Measurements from ENCODE around the gene GNL1. TPM values are rescaled to one million over a fixed set of nuclear protein-coding genes. Genes with fewer than 3 reads are reported as not detected.

Gene GNL1
- total and polyA plus RNA-seq, 10 of the 15 experiments (the other 5 are each of a cell fraction or from before 2014, with no cell fraction given), result 0.18 to 64.5 (median 45.5) TPM

GRCh38 chr6:30541515-30542403 is 14.5 kb downstream of the GNL1 start (continued):
- TF ChIP-seq NR2F1 (conservative IDR thresholded peaks at IDR 0.05), result no peak
- no peak for TF ChIP-seq SPI1 (IDR thresholded peaks at IDR 0.05; ENCODE audit: borderline replicate concordance, insufficient read depth, low read depth, low read length)
- no peak for TF ChIP-seq ZBED1 (IDR thresholded peaks at IDR 0.05; ENCODE audit: borderline replicate concordance)

GRCh38 chr6:30537931-30538330 is 18.4 kb downstream of the GNL1 start:
- in situ Hi-C loops (cut with MboI), result no loop called here
- Histone ChIP-seq H3K4me1 (ENCODE audit: control insufficient read depth, insufficient read depth, low read length) (peaks cover 7% of the 10 kb centered on the region; the same call in 1 of the 2 replicates), H3K9ac (ENCODE audit: control insufficient read depth, insufficient read depth, low read length) (no peak overlapping the region), H3K27me3 (replicated peaks in 1 of 2; ENCODE audit: control insufficient read depth in 2 of 2, insufficient read depth in 2 of 2, low read length in 1 of 2) (no peaks in the 10 kb centered on the region), H3K4me3 (no peak overlapping the region), H3K4me2 (ENCODE audit: control insufficient read depth, insufficient read depth) (no peak overlapping the region), H3K27ac (ENCODE audit: control insufficient read depth, insufficient read depth) (no peak overlapping the region), H3K9me3 (replicated peaks; ENCODE audit: control insufficient read depth, insufficient read depth, low read length) (no peaks in the 10 kb centered on the region), H4K20me1 (ENCODE audit: control insufficient read depth, insufficient read depth) (no peaks in the 10 kb centered on the region), H2AFZ (ENCODE audit: control insufficient read depth, low read depth, low read length) (no peak overlapping the region), H3K36me3 (ENCODE audit: control insufficient read depth in 2 of 2, insufficient read depth in 2 of 2, low read length in 1 of 2) (no peaks in the 10 kb centered on the region), H3K79me2 (ENCODE audit: control insufficient read depth, insufficient read depth, low read length) (no peaks in the 10 kb centered on the region)
- ATAC-seq (no peak), FAIRE-seq (no peak), DNase-seq (ENCODE audit: low read depth, low spot score) (no peak)
- RAD21 ChIA-PET (ENCODE audit: unreplicated experiment), result no interaction called here
- 68% methylated on average over 3 of the region's 3 CpGs for WGBS (ENCODE audit: insufficient coverage, insufficient replicate concordance, low lambda C conversion rate, missing lambda C conversion rate)
- SMC1A ChIA-PET (ENCODE audit: uncharacterized antibody, unreplicated experiment), result interaction anchor here (12.5 kb wide), 1 partner anchor 53 kb away, joined by 221 read pairs; no protein-coding TSS in a partner anchor
- TF ChIP-seq SUZ12 (IDR thresholded peaks at IDR 0.05; ENCODE audit: unreplicated experiment) (no peak), RELA (IDR thresholded peaks at IDR 0.05; ENCODE audit: borderline replicate concordance, partially characterized antibody) (no peak), TCF7 (IDR thresholded peaks at IDR 0.05; ENCODE audit: borderline replicate concordance) (no peak), SMC3 (IDR thresholded peaks at IDR 0.05; ENCODE audit: borderline replicate concordance, low read length) (no peak), MXI1 (IDR thresholded peaks at IDR 0.05; ENCODE audit: low read depth, low read length) (no peak), MEF2B (IDR thresholded peaks at IDR 0.05; ENCODE audit: partially characterized antibody, poor library complexity, severe bottlenecking) (no peak), SIX5 (IDR thresholded peaks at IDR 0.05; ENCODE audit: low read depth, low read length, severe bottlenecking) (no peak), TCF12 (IDR thresholded peaks at IDR 0.05; ENCODE audit: low read depth, low read length) (no peak), NKRF (conservative IDR thresholded peaks at IDR 0.05) (no peak)
- no TSS peak for BruUV-seq (replicated peaks)
- intact Hi-C loops (cut with micrococcal nuclease; ENCODE audit: unreplicated experiment), result no loop called here
- CTCF ChIA-PET, result interaction anchor here (0.9 to 15.6 kb wide), 4 partner anchors 17 to 60 kb away, joined by 3 to 480 read pairs (median 7); no protein-coding TSS in a partner anchor
- POLR2A ChIA-PET, result no interaction called here

Measured in GM12878 (cell line).